Adrenal gland (tissue), 5 donors: ENCODE data around the gene SOCS2.

Source experiments
- CTCF ChIP-seq, 6 experiments: fragments of 450-650 bp in 4 of 6; fragments of 200-600 bp in 2 of 6; sonication (generic) in 1 of 6; IDR thresholded peaks; 1 replicate in 5 of 6; 2 replicates in 1 of 6; pipeline versions ENCODE4 v1.5.1 to v1.8.0; 2016 to 2021; ENCODE audit warnings: antibody characterized with exemption in 6 of 6, mild to moderate bottlenecking in 2 of 6, moderate library complexity in 1 of 6
- POLR2A ChIP-seq, 2 donors: fragments of 450-650 bp; IDR thresholded peaks; one replicate each; pipeline ENCODE4 v1.6.1; 2017; ENCODE audit warnings: antibody characterized with exemption in 2 of 2, mild to moderate bottlenecking in 2 of 2, moderate library complexity in 1 of 2
- donor health status: DM: no; HTN: no; CAD: no.

- TF ChIP-seq CTCF (IDR thresholded peaks at IDR 0.05) = no peak
- no peak for TF ChIP-seq POLR2A (IDR thresholded peaks at IDR 0.05)
Measured at GRCh38 chr12:93608313-93608712, 35.8 kb downstream of the SOCS2 start.
